Measurements from ENCODE around the gene EFCAB6.

- TF ChIP-seq CTCF (conservative IDR thresholded peaks at IDR 0.05; ENCODE audit: low read length) (no peak), EZH2phosphoT487 (IDR thresholded peaks at IDR 0.05; ENCODE audit: borderline replicate concordance) (no peak)
Observed at GRCh38 chr22:43631846-43632245, 180.3 kb downstream of the EFCAB6 start.
